Heart left ventricle (tissue), 16 donors: ENCODE measurements around the gene NAT16. TPM values are rescaled to one million over a fixed set of nuclear protein-coding genes. Genes with fewer than 3 reads are reported as not detected.

Source experiments
- ATAC-seq, 4 donors: fragments of 200-7000 bp; cut with Tn5 transposase; one replicate each; pipeline ENCODE4 v1.9.1; 2020 to 2022; ENCODE audit warnings: moderate library complexity in 4 of 4, mild to moderate bottlenecking in 3 of 4, moderate number of reproducible peaks in 1 of 4
- DNase-seq, 5 donors: peaks; one replicate each; pipeline ENCODE4 v3.0.0-alpha.2; 2020
- H3K27ac ChIP-seq, 12 donors: fragments of 200-600 bp; sonication (generic) in 4 of 12; one replicate each; pipeline versions ENCODE4 v1.5.0 to v1.8.0; 2016 to 2022; ENCODE audit warnings: mild to moderate bottlenecking in 2 of 12
- H3K27me3 ChIP-seq, 9 donors: fragments of 200-600 bp; sonication (generic) in 2 of 9; one replicate each; pipeline versions ENCODE4 v1.5.1 to v1.8.0; 2016 to 2022; ENCODE audit warnings: mild to moderate bottlenecking in 3 of 9
- H3K36me3 ChIP-seq, 9 donors: fragments of 200-600 bp; sonication (generic) in 2 of 9; one replicate each; pipeline versions ENCODE4 v1.5.0 to v1.8.0; 2018 to 2022; ENCODE audit warnings: mild to moderate bottlenecking in 2 of 9
- H3K4me1 ChIP-seq, 12 donors: fragments of 200-600 bp; sonication (generic) in 4 of 12; one replicate each; pipeline versions ENCODE4 v1.5.0 to v1.8.0; 2016 to 2022; ENCODE audit warnings: mild to moderate bottlenecking in 3 of 12
- H3K4me3 ChIP-seq, 12 donors: fragments of 200-600 bp; sonication (generic) in 4 of 12; one replicate each; pipeline versions ENCODE4 v1.5.0 to v1.8.0; 2017 to 2022; ENCODE audit warnings: mild to moderate bottlenecking in 9 of 12, moderate library complexity in 4 of 12
- H3K9me3 ChIP-seq, 12 donors: fragments of 200-600 bp; sonication (generic) in 4 of 12; one replicate each; pipeline versions ENCODE4 v1.5.0 to v1.8.0; 2016 to 2022; ENCODE audit warnings: mild to moderate bottlenecking in 1 of 12
- CTCF ChIP-seq, 12 donors: fragments of 200-600 bp; sonication (generic) in 4 of 12; IDR thresholded peaks; one replicate each; pipeline versions ENCODE4 v1.5.0 to v1.8.0; 2018 to 2022; ENCODE audit warnings: antibody characterized with exemption in 12 of 12, mild to moderate bottlenecking in 5 of 12
- POLR2A ChIP-seq, 2 donors: fragments of 450-650 bp; IDR thresholded peaks; one replicate each; pipeline ENCODE4 v1.6.1; 2017; ENCODE audit warnings: antibody characterized with exemption in 2 of 2, mild to moderate bottlenecking in 2 of 2, moderate library complexity in 2 of 2
- WGBS, 4 donors: extraction: QIAGEN DNeasy Blood & Tissue Kit in 2 of 4; methylation state at CpG; one replicate each; pipeline versions ENCODE4 v1.1.5 to v1.1.7; 2013 to 2018; 5-methylcytosine and 5-hydroxymethylcytosine counted together
- intact Hi-C, 10 donors: fragments of 100-400 bp; cut with DNase I; formaldehyde crosslinking; loops; one replicate each; pipeline versions ENCODE4 v1.11.1 to v1.14.2; 2022
- polyA plus RNA-seq, 2 donors: library from polyadenylated mRNA; stranded (reverse); fragments of 200-250 nt; gene quantifications; one replicate each; pipeline ENCODE4 v1.2.3, GENCODE V29; 2013
- total RNA-seq, 9 donors: library from RNA; depleted of rRNA in 2 of 9; stranded (reverse); fragments of >200 nt in 2 of 9; fragmentation: NEBNext Ultra II Directional in 3 of 9; extraction: Animal tissue kit (Norgen Biotek cat#: 25700) in 3 of 9; gene quantifications; one replicate each; pipeline versions ENCODE4 v1.1.0 to v1.2.4, GENCODE V29; 2016 to 2023
- donor health status: ischemic (EF 13 %, LVEDD 7.1; RV severe dilation, severe dysfunction).
- donor health status: healthy with polysubstance abuse.
- donor health status: DM: no; HTN: yes; CAD: no.
- donor health status: DM: no; HTN: no; CAD: no.
- donor health status: ischemic (EF 25% LVEDD 6.9; RV normal size, moderate dysfunction).
- donor health status: ischemic (EF 25% LVEDD 5.7; RV mildly dilated, moderate dysfunction).
- donor health status: healthy.
- donor health status: DM: yes; HTN: yes; CAD: no.
- donor health status: ischemic (EF 35%, LVEDD 5.7; RV mildly dilated, moderate dysfunction).
- donor health status: nonischemic (EF 11% LVEDD 7.7; RV severe dilation, severe dysfunction).
- donor health status: DM: yes; HTN: yes; CAD: no.
- donor health status: PGD.
- donor health status: ischemic (EF 29% LVEDD 5.4; RV normal size, mild dysfunction).
- donor health status: nonischemic (EF 23%, LVEDD 6.1; RV moderate dilation, normal function).

NAT16 gene
- total and polyA plus RNA-seq, 11 donors: 0.23 TPM; not detected in 10

DNA sequence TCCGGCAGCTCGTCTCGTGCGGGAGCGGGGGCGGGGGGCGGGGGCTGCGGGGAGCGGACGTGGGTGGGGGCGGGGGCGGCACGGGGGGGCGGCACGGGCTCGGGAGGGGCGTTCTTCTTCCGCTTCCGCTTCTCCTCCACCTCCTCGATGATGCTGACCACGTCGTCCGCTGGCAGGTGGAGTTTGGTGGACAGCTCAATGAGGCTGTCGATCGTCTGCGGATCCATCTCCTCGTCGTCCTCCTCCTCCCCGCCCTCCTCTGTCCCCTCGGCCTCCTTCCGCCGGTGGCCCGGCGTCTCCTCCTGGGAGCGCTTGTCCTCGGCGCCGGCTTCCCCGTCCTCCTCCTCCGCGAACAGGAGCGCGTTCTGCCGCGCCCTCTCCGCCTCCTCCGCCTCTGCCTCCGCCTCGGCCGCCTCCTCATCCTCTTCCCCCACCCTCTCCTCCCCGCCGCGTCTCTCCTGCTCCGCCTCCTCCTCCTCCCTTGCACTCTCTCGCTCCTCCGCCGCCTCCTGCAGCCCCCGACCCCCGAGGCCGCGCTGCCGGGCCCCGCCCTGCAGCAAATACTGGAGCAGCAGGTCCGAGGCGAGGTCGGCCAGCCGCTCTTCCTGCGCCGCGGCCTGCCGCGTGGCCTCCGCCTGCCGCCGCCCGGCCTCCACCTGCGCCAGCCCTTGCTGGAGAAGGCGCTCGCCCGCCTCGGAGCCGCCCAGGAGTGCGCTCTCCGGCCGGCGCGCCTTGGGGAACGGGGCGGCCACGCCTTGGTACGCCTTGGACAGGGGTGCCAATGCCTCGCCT, 16.6 kb downstream of the NAT16 start:
- TF ChIP-seq CTCF (IDR thresholded peaks at IDR 0.05): no peak
- no peak for TF ChIP-seq POLR2A (IDR thresholded peaks at IDR 0.05)
- DNase-seq (peak in 1 of 5 donors; percentile 43), ATAC-seq (no peak)
- H3K27me3 ChIP-seq: peaks cover 35 to 77% (median 55%) of the 10 kb centered on the region in 9 donors
- H3K4me3 ChIP-seq: peak overlapping the region in 10 of 12 donors; percentile 16 to 50 (median 37)
- no peaks in the 10 kb centered on the region for H3K9me3 ChIP-seq
- peaks cover 0 to 21% (median 10%) of the 10 kb centered on the region in 9 donors for H3K36me3 ChIP-seq
- intact Hi-C loops: no loop called here
- peak overlapping the region in 2 of 12 donors; percentile 24 to 61 for H3K27ac ChIP-seq
- 1 to 4% (median 1%) methylated on average over 45 to 90 of the region's 92 CpGs for WGBS, 4 donors
- peaks cover 3 to 45% (median 31%) of the 10 kb centered on the region in 12 donors for H3K4me1 ChIP-seq

- ATAC-seq (peak in 2 of 4 donors; percentile 35 to 42), DNase-seq (peak in 1 of 5 donors; percentile 69)
- H3K4me3 ChIP-seq: peak overlapping the region in 9 of 12 donors; percentile 11 to 50 (median 39)
- WGBS, 4 donors: 3 to 7% (median 4%) methylated on average over 10 to 71 of the region's 74 CpGs
- peaks cover 3 to 45% (median 31%) of the 10 kb centered on the region in 12 donors for H3K4me1 ChIP-seq
- peaks cover 0 to 28% (median 14%) of the 10 kb centered on the region in 9 donors for H3K36me3 ChIP-seq
- H3K27ac ChIP-seq: peak overlapping the region in 1 of 12 donors; percentile 18
- no peaks in the 10 kb centered on the region for H3K9me3 ChIP-seq
- H3K27me3 ChIP-seq: peaks cover 33 to 69% (median 48%) of the 10 kb centered on the region in 9 donors
- intact Hi-C loops: no loop called here
- TF ChIP-seq CTCF (IDR thresholded peaks at IDR 0.05) (no peak), POLR2A (IDR thresholded peaks at IDR 0.05) (no peak)
Observed at GRCh38 chr7:101162551-101163278, 17.4 kb downstream of the NAT16 start.

- peaks cover 27 to 61% (median 39%) of the 10 kb centered on the region in 9 donors for H3K27me3 ChIP-seq
- 78 to 82% (median 82%) methylated on average over 17 of the region's 17 CpGs for WGBS, 4 donors
- intact Hi-C loops: no loop called here
- H3K36me3 ChIP-seq: peaks cover 0 to 37% (median 19%) of the 10 kb centered on the region in 9 donors
- peaks cover 3 to 45% (median 31%) of the 10 kb centered on the region in 12 donors for H3K4me1 ChIP-seq
- H3K27ac ChIP-seq: no peak overlapping the region
- ATAC-seq (no peak), DNase-seq (no peak)
- H3K4me3 ChIP-seq: peak overlapping the region in 2 of 12 donors; percentile 3 to 47
- no peaks in the 10 kb centered on the region for H3K9me3 ChIP-seq
- no peak for TF ChIP-seq CTCF (IDR thresholded peaks at IDR 0.05)
- TF ChIP-seq POLR2A (IDR thresholded peaks at IDR 0.05): no peak
Observed at GRCh38 chr7:101161692-101162471, 18.2 kb downstream of the NAT16 start.
